Ishikawa (cell line): ENCODE data around the gene CACNA1C.

Experiments used
- CEBPB ChIP-seq: IDR thresholded peaks from 2 replicates; pipeline ENCODE4 v1.6.1; 2012
- CREB1 ChIP-seq: IDR thresholded peaks from 2 replicates; pipeline ENCODE4 v1.6.1; 2012; ENCODE audit warnings: low read depth
- EGR1 ChIP-seq: IDR thresholded peaks from 2 replicates; pipeline ENCODE4 v1.6.1; 2012
- EP300 ChIP-seq: IDR thresholded peaks from 2 replicates; pipeline ENCODE4 v1.6.1; 2012; ENCODE audit warnings: borderline replicate concordance
- FOXM1 ChIP-seq: IDR thresholded peaks from 2 replicates; pipeline ENCODE4 v1.6.1; 2012; ENCODE audit warnings: low read depth, borderline replicate concordance
- RAD21 ChIP-seq: IDR thresholded peaks from 2 replicates; pipeline ENCODE4 v1.6.1; 2012; ENCODE audit warnings: low read depth
- TAF1 ChIP-seq: IDR thresholded peaks from 2 replicates; pipeline ENCODE4 v1.6.1; 2012; ENCODE audit warnings: low read depth, mild to moderate bottlenecking
- TCF12 ChIP-seq: IDR thresholded peaks from 2 replicates; pipeline ENCODE4 v1.6.1; 2012; ENCODE audit warnings: low read depth
- TEAD4 ChIP-seq: IDR thresholded peaks from 2 replicates; pipeline ENCODE4 v1.6.1; 2012
- YY1 ChIP-seq: IDR thresholded peaks from 2 replicates; pipeline ENCODE4 v1.6.1; 2012; ENCODE audit warnings: low read depth
- ZBTB7A ChIP-seq: IDR thresholded peaks from 2 replicates; pipeline ENCODE4 v1.6.1; 2012; ENCODE audit warnings: low read depth
- TF ChIP-seq, protein P1 (sequence below): IDR thresholded peaks from 2 replicates; pipeline ENCODE4 v1.6.1; 2012
- TF ChIP-seq, protein P2 (sequence below): IDR thresholded peaks from 2 replicates; pipeline ENCODE4 v1.6.1; 2012; ENCODE audit warnings: low read depth, mild to moderate bottlenecking
- TF ChIP-seq, protein P3 (sequence below): IDR thresholded peaks from 2 replicates; pipeline ENCODE4 v1.6.1; 2012

DNA sequence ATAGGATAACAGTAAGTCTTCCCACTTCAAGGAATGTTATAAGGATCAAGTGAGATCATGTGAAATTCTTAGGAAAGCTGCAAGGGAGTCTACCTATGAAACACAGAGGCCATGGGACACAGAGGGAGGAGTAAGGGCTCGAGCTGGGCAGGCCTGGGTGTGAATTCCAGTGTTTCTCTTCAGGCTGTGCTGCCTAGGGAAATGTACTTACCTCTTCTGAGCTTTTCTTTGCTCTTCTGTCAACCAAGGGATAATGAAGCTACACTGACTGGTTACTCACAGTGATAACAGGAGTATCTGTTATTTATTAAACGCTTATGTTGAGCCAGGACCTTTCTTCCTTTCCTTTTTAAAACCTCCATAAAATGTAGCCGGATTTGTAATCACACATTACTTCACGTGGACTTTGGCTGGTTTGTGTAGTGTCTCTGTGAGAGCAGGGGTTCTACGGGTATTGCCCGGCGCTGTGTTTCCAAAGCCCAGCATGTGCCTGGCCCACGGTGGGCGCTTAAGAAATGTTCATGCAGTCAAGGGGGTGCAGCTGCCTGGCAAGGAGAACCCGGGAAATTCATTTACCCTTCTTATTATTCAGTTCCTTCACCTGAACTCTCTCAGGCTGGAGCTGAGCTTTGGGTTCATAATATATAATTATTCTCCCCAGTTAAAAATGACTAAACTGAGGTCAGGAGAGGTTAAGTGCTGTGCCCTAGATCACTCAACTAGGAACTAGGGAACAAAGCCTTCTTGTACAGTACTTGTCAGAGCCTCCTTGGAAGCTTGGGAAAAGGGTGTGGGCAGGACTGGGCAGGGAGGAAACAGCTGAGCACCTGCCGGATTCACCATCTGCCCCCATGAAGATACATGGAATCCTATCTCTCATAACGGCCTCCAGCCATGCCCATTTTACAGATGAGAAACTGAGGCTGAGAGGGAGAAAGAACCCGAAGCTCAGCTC, 214.2 kb downstream of the CACNA1C start:
- TF ChIP-seq TEAD4 (no peak), RAD21 (no peak), ZBTB7A (no peak), CREB1 (no peak), EP300 (no peak), EGR1 (no peak), CEBPB (no peak), TAF1 (no peak), YY1 (no peak), FOXM1 (no peak), TCF12 (no peak)
- TF ChIP-seq, protein P1, sequence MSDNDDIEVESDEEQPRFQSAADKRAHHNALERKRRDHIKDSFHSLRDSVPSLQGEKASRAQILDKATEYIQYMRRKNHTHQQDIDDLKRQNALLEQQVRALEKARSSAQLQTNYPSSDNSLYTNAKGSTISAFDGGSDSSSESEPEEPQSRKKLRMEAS, result no peak
- TF ChIP-seq, protein P2, sequence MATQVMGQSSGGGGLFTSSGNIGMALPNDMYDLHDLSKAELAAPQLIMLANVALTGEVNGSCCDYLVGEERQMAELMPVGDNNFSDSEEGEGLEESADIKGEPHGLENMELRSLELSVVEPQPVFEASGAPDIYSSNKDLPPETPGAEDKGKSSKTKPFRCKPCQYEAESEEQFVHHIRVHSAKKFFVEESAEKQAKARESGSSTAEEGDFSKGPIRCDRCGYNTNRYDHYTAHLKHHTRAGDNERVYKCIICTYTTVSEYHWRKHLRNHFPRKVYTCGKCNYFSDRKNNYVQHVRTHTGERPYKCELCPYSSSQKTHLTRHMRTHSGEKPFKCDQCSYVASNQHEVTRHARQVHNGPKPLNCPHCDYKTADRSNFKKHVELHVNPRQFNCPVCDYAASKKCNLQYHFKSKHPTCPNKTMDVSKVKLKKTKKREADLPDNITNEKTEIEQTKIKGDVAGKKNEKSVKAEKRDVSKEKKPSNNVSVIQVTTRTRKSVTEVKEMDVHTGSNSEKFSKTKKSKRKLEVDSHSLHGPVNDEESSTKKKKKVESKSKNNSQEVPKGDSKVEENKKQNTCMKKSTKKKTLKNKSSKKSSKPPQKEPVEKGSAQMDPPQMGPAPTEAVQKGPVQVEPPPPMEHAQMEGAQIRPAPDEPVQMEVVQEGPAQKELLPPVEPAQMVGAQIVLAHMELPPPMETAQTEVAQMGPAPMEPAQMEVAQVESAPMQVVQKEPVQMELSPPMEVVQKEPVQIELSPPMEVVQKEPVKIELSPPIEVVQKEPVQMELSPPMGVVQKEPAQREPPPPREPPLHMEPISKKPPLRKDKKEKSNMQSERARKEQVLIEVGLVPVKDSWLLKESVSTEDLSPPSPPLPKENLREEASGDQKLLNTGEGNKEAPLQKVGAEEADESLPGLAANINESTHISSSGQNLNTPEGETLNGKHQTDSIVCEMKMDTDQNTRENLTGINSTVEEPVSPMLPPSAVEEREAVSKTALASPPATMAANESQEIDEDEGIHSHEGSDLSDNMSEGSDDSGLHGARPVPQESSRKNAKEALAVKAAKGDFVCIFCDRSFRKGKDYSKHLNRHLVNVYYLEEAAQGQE, result no peak
- TF ChIP-seq, protein P3, sequence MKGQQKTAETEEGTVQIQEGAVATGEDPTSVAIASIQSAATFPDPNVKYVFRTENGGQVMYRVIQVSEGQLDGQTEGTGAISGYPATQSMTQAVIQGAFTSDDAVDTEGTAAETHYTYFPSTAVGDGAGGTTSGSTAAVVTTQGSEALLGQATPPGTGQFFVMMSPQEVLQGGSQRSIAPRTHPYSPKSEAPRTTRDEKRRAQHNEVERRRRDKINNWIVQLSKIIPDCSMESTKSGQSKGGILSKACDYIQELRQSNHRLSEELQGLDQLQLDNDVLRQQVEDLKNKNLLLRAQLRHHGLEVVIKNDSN, result no peak
